ENCODE results near the gene UBC. TPM values are rescaled to one million over a fixed set of nuclear protein-coding genes. Genes with fewer than 3 reads are reported as not detected.
A peak's percentile ranks its signal among the peaks of the same experiment; 100 is the strongest.

Gene UBC
- total and polyA plus RNA-seq, 9 of the 15 experiments (the other 6 are each of a cell fraction or from before 2014, with no cell fraction given), result 533 to 1,153 (median 813) TPM

GRCh38 chr12:124939421-124940142 lies 25.1 kb upstream of the UBC start (continued):
- TF ChIP-seq VEZF1 (CRISPR knock-in tag; IDR thresholded peaks at IDR 0.05) (0 out of 2 replicates have a peak, but pooled peaks have one; percentile 56), MECOM (CRISPR knock-in tag; IDR thresholded peaks at IDR 0.05) (peak; percentile 88), SPI1 (IDR thresholded peaks at IDR 0.05; ENCODE audit: borderline replicate concordance, low read depth, low read length) (peak; percentile 64), PPARD (CRISPR knock-in tag; IDR thresholded peaks at IDR 0.05) (no peak), CTCF (IDR thresholded peaks at IDR 0.05 in 2 of 3, conservative IDR thresholded peaks at IDR 0.05 in 1 of 3; ENCODE audit: insufficient read depth in 2 of 3, low read depth in 1 of 3, low read length in 3 of 3) (peak in 2 of 3 experiments; percentile 0 to 9; a peak in 1 of 6 replicates), POLR2AphosphoS2 (IDR thresholded peaks at IDR 0.05; ENCODE audit: low read length) (no peak), SMARCA5 (IDR thresholded peaks at IDR 0.05) (peak; percentile 61; the same call in 1 of the 2 replicates), REST (IDR thresholded peaks at IDR 0.05; ENCODE audit: borderline replicate concordance) (peak; percentile 55), REST (CRISPR knock-in tag; IDR thresholded peaks at IDR 0.05; ENCODE audit: low read depth) (peak; percentile 19; the same call in 1 of the 2 replicates), ELF4 (CRISPR knock-in tag; IDR thresholded peaks at IDR 0.05) (peak; percentile 17; the same call in 1 of the 2 replicates), JUNB (CRISPR knock-in tag; conservative IDR thresholded peaks at IDR 0.05) (no peak; the same call in 1 of the 2 replicates), PREB (CRISPR knock-in tag; IDR thresholded peaks at IDR 0.05) (peak; percentile 98; the same call in 1 of the 2 replicates), ZNF445 (CRISPR knock-in tag; IDR thresholded peaks at IDR 0.05; ENCODE audit: low read depth) (peak; percentile 81; the same call in 1 of the 2 replicates), ZNF75A (CRISPR knock-in tag; IDR thresholded peaks at IDR 0.05) (no peak; the same call in 1 of the 2 replicates), ZNF311 (CRISPR knock-in tag; IDR thresholded peaks at IDR 0.05) (no peak)

All from K562 (cell line).